Sigmoid colon (tissue), 7 donors: ENCODE data around the gene DDI2. TPM values are rescaled to one million over a fixed set of nuclear protein-coding genes. Genes with fewer than 3 reads are reported as not detected.

Experiments
- DNase-seq: peaks from one replicate; pipeline ENCODE4 v3.0.0-alpha.2; 2019
- H3K27ac ChIP-seq, 4 donors: fragments of 200-600 bp; sonication (generic); one replicate each; pipeline ENCODE4 v1.5.1; 2016 to 2019; ENCODE audit warnings: mild to moderate bottlenecking in 1 of 4
- H3K27me3 ChIP-seq, 3 donors: fragments of 200-600 bp; sonication (generic); one replicate each; pipeline ENCODE4 v1.5.1; 2019; ENCODE audit warnings: mild to moderate bottlenecking in 1 of 3
- H3K36me3 ChIP-seq, 4 donors: fragments of 200-600 bp; sonication (generic); one replicate each; pipeline ENCODE4 v1.5.1; 2016 to 2019
- H3K4me1 ChIP-seq, 4 donors: fragments of 200-600 bp; sonication (generic); one replicate each; pipeline ENCODE4 v1.5.1; 2017 to 2019
- H3K4me3 ChIP-seq, 4 donors: fragments of 200-600 bp; sonication (generic); one replicate each; pipeline ENCODE4 v1.5.1; 2017 to 2019; ENCODE audit warnings: mild to moderate bottlenecking in 2 of 4, moderate library complexity in 1 of 4
- H3K9me3 ChIP-seq, 4 donors: fragments of 200-600 bp in 3 of 4; sonication (generic) in 3 of 4; one replicate each; pipeline versions ENCODE4 v1.5.1 to v1.6.1; 2013 to 2019
- CTCF ChIP-seq, 4 experiments: fragments of 450-650 bp in 3 of 4; fragments of 200-600 bp in 1 of 4; IDR thresholded peaks; one replicate each; pipeline ENCODE4 v1.5.1; 2016 to 2019; ENCODE audit warnings: antibody characterized with exemption in 4 of 4, mild to moderate bottlenecking in 3 of 4, moderate library complexity in 2 of 4
- EP300 ChIP-seq, 4 donors: sonication (generic); formaldehyde crosslinking; IDR thresholded peaks; one replicate each; pipeline ENCODE4 v1.6.1; 2017; ENCODE audit warnings: antibody characterized with exemption in 4 of 4
- POLR2A ChIP-seq, 2 donors: fragments of 450-650 bp; IDR thresholded peaks; one replicate each; pipeline ENCODE4 v1.6.1; 2016; ENCODE audit warnings: antibody characterized with exemption in 2 of 2, mild to moderate bottlenecking in 2 of 2, moderate library complexity in 2 of 2
- POLR2AphosphoS5 ChIP-seq, 4 donors: sonication (generic); formaldehyde crosslinking; IDR thresholded peaks; one replicate each; pipeline ENCODE4 v1.6.1; 2017; ENCODE audit warnings: antibody characterized with exemption in 4 of 4
- WGBS, 2 donors: extraction: QIAGEN DNeasy Blood & Tissue Kit; methylation state at CpG; one replicate each; pipeline ENCODE4 v1.1.7; 2013; 5-methylcytosine and 5-hydroxymethylcytosine counted together
- intact Hi-C: fragments of 100-400 bp; cut with DNase I; formaldehyde crosslinking; loops from one replicate; pipeline ENCODE4 v1.15.1; 2023
- polyA plus RNA-seq, 3 donors: library from polyadenylated mRNA; stranded (reverse); fragments of 200-250 nt; gene quantifications; one replicate each; pipeline ENCODE4 v1.2.3, GENCODE V29; 2013
- total RNA-seq, 4 donors: library from RNA; depleted of rRNA; stranded (reverse); fragments of >200 nt; gene quantifications; one replicate each; pipeline ENCODE4 v1.1.0, GENCODE V29; 2016
- donor health status: healthy with polysubstance abuse.
- donor health status: Bipolar disorder and iron deficiency.
- donor health status: healthy.

DDI2 gene
- total and polyA plus RNA-seq, 7 donors, result 3.0 to 27.3 (median 13.4) TPM

- 41 to 75% methylated on average over 13 of the region's 13 CpGs for WGBS, 2 donors
- H3K9me3 ChIP-seq, result no peaks in the 10 kb centered on the region
- no peaks in the 10 kb centered on the region for H3K27me3 ChIP-seq
- TF ChIP-seq POLR2AphosphoS5 (IDR thresholded peaks at IDR 0.05), result no peak
- no peak for TF ChIP-seq POLR2A (IDR thresholded peaks at IDR 0.05)
- TF ChIP-seq CTCF (IDR thresholded peaks at IDR 0.05), result no peak
- TF ChIP-seq EP300 (IDR thresholded peaks at IDR 0.05), result no peak
- peaks cover 0 to 37% (median 20%) of the 10 kb centered on the region in 4 donors for H3K4me1 ChIP-seq
- no peak overlapping the region for H3K27ac ChIP-seq
- intact Hi-C loops, result no loop called here
- H3K4me3 ChIP-seq, result no peak overlapping the region
- peaks cover 0 to 29% (median 0%) of the 10 kb centered on the region in 4 donors for H3K36me3 ChIP-seq
- no peak for DNase-seq
Measured at GRCh38 chr1:15625056-15625917, 8.0 kb downstream of the DDI2 start.

GRCh38 chr1:15626269-15626950 lies 9.2 kb downstream of the DDI2 start:
- Histone ChIP-seq H3K9me3 (no peaks in the 10 kb centered on the region), H3K27ac (no peak overlapping the region), H3K4me3 (no peak overlapping the region), H3K27me3 (no peaks in the 10 kb centered on the region), H3K4me1 (peaks cover 0 to 26% (median 11%) of the 10 kb centered on the region in 4 donors), H3K36me3 (peaks cover 0 to 40% (median 0%) of the 10 kb centered on the region in 4 donors)
- 70 to 84% methylated on average over 11 of the region's 11 CpGs for WGBS, 2 donors
- no peak for DNase-seq
- intact Hi-C loops, result no loop called here
- TF ChIP-seq POLR2AphosphoS5 (IDR thresholded peaks at IDR 0.05) (no peak), POLR2A (IDR thresholded peaks at IDR 0.05) (no peak), EP300 (IDR thresholded peaks at IDR 0.05) (no peak), CTCF (IDR thresholded peaks at IDR 0.05) (no peak)

- peaks cover 0 to 17% (median 8%) of the 10 kb centered on the region in 4 donors for H3K4me1 ChIP-seq
- H3K9me3 ChIP-seq, result no peaks in the 10 kb centered on the region
- 62 to 64% methylated on average over 4 of the region's 4 CpGs for WGBS, 2 donors
- intact Hi-C loops, result no loop called here
- no peak for DNase-seq
- no peak overlapping the region for H3K4me3 ChIP-seq
- peaks cover 0 to 51% (median 5%) of the 10 kb centered on the region in 4 donors for H3K36me3 ChIP-seq
- no peaks in the 10 kb centered on the region for H3K27me3 ChIP-seq
- TF ChIP-seq POLR2AphosphoS5 (IDR thresholded peaks at IDR 0.05) (no peak), POLR2A (IDR thresholded peaks at IDR 0.05) (no peak), EP300 (IDR thresholded peaks at IDR 0.05) (no peak), CTCF (IDR thresholded peaks at IDR 0.05) (no peak)
- no peak overlapping the region for H3K27ac ChIP-seq
Measured at GRCh38 chr1:15627343-15627988, 10.2 kb downstream of the DDI2 start.

GRCh38 chr1:15628003-15628402 lies 10.7 kb downstream of the DDI2 start:
- peaks cover 0 to 56% (median 7%) of the 10 kb centered on the region in 4 donors for H3K36me3 ChIP-seq
- no peak for DNase-seq
- no peak for TF ChIP-seq POLR2AphosphoS5 (IDR thresholded peaks at IDR 0.05)
- no peak for TF ChIP-seq CTCF (IDR thresholded peaks at IDR 0.05)
- no peak for TF ChIP-seq EP300 (IDR thresholded peaks at IDR 0.05)
- TF ChIP-seq POLR2A (IDR thresholded peaks at IDR 0.05), result no peak
- no peak overlapping the region for H3K4me3 ChIP-seq
- peaks cover 0 to 12% (median 6%) of the 10 kb centered on the region in 4 donors for H3K4me1 ChIP-seq
- intact Hi-C loops, result no loop called here
- H3K27ac ChIP-seq, result no peak overlapping the region
- WGBS, 2 donors, result 57 to 67% methylated on average over 1 of the region's 1 CpG
- no peaks in the 10 kb centered on the region for H3K27me3 ChIP-seq
- no peaks in the 10 kb centered on the region for H3K9me3 ChIP-seq
